KOPT-K1 (cell line): ENCODE data around the gene SEMA5A.

Experiments
- H3K27ac ChIP-seq: fragments of 200-600 bp; sonication (generic); 2 replicates; pipeline ENCODE4 v1.5.1; 2016; ENCODE audit warnings: antibody characterized with exemption, mild to moderate bottlenecking, low read depth, low read length; ENCODE audit not compliant: poor library complexity, severe bottlenecking
- H3K36me3 ChIP-seq: fragments of 200-600 bp; sonication (generic); 2 replicates; pipeline ENCODE4 v1.5.1; 2017; ENCODE audit warnings: antibody characterized with exemption, mild to moderate bottlenecking, low read length, moderate library complexity; ENCODE audit not compliant: insufficient read depth
- H3K9me3 ChIP-seq: fragments of 200-600 bp; sonication (generic); 2 replicates; pipeline ENCODE4 v1.5.1; 2017; ENCODE audit warnings: antibody characterized with exemption, low read length, mild to moderate bottlenecking; ENCODE audit not compliant: insufficient read depth, poor library complexity, severe bottlenecking

Gene SEMA5A

DNA sequence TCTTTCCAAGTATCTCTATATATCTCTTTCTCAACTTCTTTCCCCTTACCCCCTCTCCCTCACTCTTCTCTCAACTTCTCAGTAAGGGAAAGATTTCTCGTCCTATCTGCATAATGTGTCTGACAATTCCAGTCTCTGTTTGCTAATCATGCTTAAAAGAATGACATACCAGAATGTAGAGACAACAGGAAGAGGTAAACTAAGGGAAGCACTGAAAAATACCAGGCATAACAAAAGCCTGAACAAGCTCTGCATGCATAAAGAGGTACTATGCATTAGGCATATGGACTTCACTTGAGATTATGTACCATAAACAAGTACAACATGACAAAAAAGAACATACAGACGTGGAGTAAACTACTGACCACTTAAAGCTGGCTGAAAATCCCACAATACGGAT, 62.6 kb downstream of the SEMA5A start:
- no peaks in the 10 kb centered on the region for H3K36me3 ChIP-seq
- no peak overlapping the region for H3K27ac ChIP-seq
- H3K9me3 ChIP-seq = peaks cover 3% of the 10 kb centered on the region

DNA sequence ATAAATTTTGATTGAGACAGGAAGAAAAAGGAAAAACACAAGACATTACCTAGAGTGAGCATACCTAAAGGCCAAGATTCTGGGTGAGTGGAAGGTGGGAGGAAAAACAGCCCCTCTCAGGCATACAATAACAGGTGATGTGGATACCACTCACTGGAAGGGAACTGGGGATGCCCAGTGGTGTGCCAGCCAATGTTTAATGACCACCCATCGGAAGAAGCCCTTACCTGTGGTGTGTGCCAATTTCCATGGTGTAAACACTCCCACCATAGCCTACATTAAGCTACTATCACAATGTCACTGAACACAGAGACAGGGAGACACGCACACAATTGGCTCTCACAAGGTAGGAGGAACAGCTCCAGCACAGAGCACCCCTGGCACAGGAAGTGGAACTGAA, 63.5 kb downstream of the SEMA5A start:
- no peaks in the 10 kb centered on the region for H3K36me3 ChIP-seq

DNA sequence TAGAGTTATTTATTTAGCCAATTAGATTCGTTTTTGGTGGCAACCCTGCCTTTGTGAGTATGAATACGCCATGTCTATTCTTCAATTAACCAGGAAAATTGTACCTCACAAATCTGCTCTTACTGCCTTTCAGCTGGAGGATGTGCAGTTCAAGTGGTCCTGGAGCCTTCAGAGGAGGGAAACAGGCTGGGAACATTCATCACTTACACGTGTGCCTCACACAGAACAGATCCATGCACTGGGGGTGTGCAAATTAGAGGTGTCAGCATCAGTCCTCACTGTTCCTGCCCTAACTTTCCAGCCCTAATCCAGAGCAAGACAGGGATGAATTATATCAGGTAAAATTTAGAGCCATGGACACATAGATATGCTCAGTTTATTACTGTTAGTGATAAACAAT, 65.4 kb downstream of the SEMA5A start:
- Histone ChIP-seq H3K27ac (no peak overlapping the region), H3K36me3 (no peaks in the 10 kb centered on the region), H3K9me3 (peaks cover 7% of the 10 kb centered on the region)

More for the DNA sequence above, 63.5 kb downstream of the SEMA5A start:
- peaks cover 7% of the 10 kb centered on the region for H3K9me3 ChIP-seq
- no peak overlapping the region for H3K27ac ChIP-seq

DNA sequence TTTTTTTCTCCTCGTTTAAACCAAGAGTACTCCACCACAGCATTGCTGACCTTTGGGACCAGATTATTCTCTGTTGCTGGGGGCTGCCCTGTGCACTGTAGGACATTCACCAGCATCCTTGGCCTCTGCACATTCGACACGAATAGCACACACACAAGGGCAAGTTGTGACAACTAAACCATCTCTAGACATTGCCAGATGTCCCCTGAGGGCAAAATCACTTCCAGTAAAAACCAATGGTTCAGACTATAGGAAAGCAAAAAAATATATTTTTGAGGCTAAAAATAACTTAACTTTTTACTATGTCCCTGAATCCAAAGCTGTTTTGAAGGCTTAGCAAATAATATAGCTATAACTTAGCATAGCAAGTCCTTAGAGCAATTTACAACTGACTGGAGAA, 65.9 kb downstream of the SEMA5A start:
- Histone ChIP-seq H3K9me3 (peaks cover 7% of the 10 kb centered on the region), H3K27ac (no peak overlapping the region), H3K36me3 (no peaks in the 10 kb centered on the region)

DNA sequence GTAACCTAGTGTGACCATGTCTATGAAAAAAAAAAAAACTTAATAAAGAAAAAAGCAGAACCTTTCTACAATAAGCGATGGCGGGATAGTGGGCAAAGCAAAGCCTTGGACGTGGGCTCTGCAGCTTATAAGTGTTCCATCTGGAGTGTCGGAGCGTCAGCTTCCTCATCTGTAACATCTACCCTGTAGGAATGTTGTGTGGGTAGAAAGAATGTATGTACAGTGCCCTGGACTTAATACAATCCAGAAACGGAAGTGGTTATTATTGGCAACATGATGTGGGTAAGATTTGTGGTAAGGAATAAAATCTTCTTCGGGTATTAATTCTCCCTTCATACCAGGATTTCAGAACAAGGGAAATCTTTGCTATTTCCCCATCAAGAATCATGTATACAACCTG, 66.5 kb downstream of the SEMA5A start:
- peaks cover 7% of the 10 kb centered on the region for H3K9me3 ChIP-seq
- no peaks in the 10 kb centered on the region for H3K36me3 ChIP-seq
- no peak overlapping the region for H3K27ac ChIP-seq

DNA sequence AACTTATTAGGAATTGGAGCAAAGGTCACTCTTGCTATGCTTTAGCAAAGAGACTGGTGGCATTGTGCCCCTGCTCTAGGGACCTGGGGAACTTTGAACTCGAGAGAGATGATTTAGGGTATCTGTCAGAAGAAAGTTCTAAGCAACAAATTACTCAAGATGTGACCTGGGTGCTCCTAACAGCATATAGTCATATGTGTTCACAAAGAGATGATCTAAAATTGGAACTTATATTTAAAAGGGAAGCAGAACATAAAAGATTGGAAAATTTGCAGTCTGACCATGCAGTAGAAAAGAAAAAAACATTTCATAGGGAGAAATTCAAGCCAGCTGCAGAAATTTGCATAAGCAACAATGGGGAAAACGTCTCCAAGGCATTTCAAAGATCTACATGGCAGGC, 68.3 kb downstream of the SEMA5A start:
- Histone ChIP-seq H3K9me3 (peaks cover 7% of the 10 kb centered on the region), H3K27ac (no peak overlapping the region), H3K36me3 (no peaks in the 10 kb centered on the region)

DNA sequence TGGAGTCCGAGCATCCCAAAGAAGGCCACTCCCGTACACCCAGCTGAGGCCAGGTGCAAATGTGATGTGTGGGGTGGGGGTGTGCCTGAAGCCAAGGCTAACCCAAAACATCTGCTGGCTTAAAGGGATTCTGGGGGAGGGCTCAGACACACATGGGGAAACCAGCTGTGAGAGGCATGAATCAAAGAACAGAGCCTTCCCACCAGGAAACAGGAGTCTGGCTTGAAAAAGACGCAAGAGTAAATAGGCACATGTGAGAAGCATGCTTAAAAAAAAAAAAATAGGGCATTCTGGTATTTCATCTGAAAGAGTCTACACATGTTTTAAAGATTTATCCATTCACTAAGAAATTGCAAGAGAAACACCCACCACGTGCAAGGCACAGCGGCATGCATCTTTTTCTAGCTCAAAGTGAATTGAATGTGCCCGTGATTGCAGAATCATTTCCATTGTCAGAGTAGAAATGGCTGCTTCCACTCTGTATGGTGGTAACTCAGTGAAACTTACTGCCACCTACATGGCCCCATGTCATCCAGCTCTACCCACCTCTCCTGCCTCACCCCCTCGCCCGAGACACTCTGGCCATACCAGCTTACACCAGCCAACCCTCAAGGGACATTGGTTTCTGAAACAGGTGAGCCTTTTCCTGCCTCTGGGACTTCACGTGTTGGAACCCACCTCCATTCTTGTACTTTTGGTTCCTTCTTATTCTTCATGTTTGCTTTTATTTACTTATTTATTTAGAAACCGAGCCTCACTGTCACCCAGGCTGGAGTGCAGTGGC, 71.5 kb downstream of the SEMA5A start:
- Histone ChIP-seq H3K27ac (no peak overlapping the region), H3K36me3 (no peaks in the 10 kb centered on the region), H3K9me3 (peaks cover 7% of the 10 kb centered on the region)

DNA sequence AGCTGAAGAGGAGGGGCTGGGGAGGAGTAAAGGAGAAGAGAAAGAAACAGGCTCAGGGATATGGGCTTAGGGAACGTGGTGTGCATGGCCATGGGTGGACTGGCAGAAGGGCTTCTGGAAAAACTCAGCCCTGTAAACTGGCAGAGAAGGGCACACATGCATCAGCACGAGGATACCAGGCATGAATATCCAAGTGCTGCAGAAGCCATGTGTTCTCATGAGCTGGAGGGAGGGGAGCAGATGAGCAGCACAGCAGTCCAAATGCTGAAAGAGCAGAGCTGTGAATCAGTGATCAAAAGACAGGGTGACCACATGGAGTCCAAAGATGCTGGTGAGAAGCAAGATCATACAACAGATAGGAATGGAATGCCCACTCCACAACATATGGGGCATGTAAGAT, 72.3 kb downstream of the SEMA5A start:
- Histone ChIP-seq H3K36me3 (no peaks in the 10 kb centered on the region), H3K9me3 (peaks cover 7% of the 10 kb centered on the region), H3K27ac (no peak overlapping the region)

DNA sequence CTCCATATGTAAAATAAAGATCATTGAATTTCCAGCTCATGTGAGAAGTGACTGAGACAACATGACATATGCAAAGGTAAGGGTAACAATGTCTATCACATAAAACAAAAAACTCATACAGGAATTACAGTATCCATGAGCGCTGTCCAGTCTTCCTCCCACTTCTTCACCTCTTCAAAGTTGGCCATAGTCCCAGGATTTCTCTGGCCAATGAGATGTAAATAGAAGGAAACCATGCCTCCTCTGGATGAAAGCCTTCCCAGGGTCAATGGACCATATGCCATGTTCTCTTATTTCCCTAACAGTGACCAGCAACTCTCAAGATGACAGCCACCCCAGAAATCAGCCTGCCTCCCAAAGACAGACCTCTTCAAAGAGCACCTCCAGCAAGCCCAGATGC, 75.5 kb downstream of the SEMA5A start:
- H3K36me3 ChIP-seq = no peaks in the 10 kb centered on the region
- H3K9me3 ChIP-seq = no peaks in the 10 kb centered on the region

DNA sequence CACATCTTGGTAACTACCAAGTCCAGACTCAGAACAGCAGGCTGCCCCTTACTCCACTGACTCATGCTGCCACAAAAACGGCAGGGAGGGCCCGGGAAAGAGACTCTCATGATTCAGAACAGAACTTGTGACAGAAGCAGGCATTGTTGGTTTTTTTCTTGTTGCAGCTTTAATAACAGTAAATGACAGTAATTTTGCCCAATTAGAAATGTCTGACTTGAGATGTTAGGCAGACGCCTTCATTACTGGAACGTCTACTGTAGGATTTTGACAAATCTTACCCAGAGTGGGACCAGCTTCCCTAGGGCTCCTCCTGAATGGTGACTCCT, 77.9 kb downstream of the SEMA5A start:
- no peaks in the 10 kb centered on the region for H3K36me3 ChIP-seq
- no peaks in the 10 kb centered on the region for H3K9me3 ChIP-seq
- no peak overlapping the region for H3K27ac ChIP-seq

More for the DNA sequence above, 75.5 kb downstream of the SEMA5A start:
- no peak overlapping the region for H3K27ac ChIP-seq

DNA sequence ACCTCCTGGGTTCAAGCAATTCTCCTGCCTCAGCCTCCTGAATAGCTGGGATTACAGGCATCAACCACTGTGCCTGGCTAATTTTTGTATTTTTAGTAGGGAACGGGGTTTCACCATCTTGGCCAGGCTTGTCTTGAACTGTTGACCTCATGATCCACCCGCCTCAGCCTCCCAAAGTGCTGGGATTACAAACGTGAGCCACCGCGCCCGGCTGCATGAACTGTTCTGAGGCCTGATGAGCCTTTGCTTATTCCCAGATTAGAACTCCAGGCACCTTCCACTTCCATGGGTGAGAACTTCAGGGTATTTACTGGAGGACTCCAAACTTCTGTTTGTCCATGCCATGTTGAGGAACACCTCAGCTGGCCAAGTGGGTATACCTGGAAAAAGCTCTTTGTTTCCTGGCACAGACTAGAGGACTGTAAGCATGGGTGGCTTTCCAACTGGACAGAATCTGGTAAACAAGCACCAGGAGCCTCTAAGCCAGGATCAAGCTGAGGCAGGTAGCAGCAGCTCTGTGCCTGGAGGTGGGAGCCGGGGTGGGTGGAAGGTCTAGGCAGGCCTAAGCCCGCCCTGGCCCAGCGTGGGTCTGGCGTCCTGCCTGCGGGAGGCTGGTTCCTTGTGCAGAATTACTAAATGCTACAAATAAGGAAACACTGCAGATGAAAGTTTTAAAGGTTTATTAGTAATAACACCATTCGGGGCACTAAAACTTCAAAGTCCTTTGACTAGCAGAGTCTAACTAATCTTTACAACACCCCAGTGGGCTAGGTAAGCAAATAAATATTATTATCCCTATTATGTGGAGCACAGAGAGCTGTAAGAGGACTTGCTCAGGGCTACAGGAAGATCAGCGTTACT, 78.4 kb downstream of the SEMA5A start:
- Histone ChIP-seq H3K27ac (no peak overlapping the region), H3K36me3 (no peaks in the 10 kb centered on the region), H3K9me3 (no peaks in the 10 kb centered on the region)

DNA sequence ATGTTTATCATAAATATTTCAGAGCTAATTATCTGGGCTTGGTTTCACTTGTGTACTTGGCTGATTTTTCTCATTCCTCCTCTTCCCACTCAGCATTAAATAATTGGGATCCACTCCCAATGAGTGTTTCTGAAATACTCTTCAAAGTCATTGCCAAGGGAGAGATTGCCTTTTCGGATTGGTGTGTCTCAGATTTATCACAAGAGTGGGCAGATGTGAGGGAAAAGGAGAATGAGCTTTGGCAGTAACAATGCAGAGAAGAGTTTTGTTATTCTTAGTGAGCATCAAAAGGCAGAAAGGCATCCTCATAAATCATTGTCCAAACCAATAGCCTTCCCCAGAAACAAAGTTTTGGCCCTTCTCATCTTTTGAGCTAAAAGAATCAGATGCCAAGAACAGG, 79.2 kb downstream of the SEMA5A start:
- Histone ChIP-seq H3K27ac (no peak overlapping the region), H3K36me3 (no peaks in the 10 kb centered on the region), H3K9me3 (no peaks in the 10 kb centered on the region)

DNA sequence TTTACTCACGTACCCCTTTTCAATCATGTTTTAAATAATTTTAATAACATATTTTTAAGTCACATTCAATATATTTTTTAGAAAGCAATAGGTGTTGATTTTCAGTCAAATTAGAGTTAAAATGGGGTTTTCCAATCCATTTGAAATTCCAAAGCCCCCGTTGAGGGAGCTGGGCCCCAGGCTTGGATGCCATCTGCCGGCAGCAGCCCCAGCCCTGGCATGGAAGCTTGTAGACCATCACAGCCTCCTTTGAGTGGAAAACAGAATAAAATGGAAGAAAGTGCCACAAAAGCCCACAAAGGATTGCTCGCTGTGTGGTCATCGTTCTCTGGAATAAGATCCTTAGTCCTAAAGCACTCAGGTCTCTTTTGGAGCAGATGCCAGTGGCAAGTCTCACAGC, 81.4 kb downstream of the SEMA5A start:
- Histone ChIP-seq H3K27ac (no peak overlapping the region), H3K9me3 (no peaks in the 10 kb centered on the region), H3K36me3 (no peaks in the 10 kb centered on the region)

DNA sequence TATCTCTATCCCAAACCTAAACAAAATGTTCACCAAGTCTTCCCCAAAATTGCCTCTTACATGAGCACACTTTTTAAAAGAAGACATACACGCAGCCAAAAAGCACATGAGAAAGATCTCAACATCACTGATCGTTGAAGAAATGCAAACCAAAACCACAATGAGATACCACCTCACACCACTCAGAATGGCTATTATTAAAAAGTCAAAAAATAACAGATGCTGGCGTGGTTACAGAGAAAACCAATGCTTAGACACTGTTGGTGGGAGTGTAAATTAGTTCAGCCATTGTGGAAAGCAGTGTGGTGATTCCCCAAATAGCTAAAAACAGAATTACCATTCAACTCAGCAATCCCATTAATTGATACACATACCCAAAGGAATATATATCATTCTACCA, 83.8 kb downstream of the SEMA5A start:
- Histone ChIP-seq H3K36me3 (no peaks in the 10 kb centered on the region), H3K9me3 (no peaks in the 10 kb centered on the region), H3K27ac (no peak overlapping the region)

DNA sequence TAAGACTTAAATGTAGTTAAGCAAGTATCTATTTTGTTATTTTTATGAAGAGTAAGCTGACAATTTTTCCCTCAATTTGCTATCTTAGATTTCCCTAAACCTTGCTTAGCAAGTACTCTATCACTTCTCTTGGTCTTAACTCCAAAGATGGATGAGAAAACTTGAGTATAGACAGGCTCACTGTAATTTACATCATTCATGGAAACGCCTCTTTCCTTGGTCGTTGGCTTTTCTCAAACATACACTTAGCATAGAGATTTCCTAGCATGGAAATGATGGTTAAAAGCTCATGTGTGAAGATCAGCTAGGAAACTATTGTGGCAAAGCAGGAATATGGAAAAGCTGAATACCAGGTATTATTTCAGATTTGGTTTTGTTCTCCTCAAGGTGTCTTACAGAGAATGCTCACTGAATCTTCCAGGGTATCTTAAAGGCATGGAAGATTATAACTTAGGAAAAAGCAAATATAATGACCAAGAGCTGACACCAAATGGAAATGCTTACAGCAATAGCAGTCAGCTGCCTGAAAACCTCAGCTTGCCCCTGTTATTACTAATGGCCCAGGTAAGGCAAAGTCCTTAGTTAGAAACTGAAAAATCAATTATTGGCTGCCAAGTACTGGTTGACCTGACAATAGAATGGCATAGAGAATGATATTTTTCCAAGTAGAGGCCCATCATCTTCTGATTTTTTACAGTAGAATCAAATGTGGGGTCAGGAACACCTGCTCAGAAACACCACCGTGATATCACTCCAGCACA, 84.8 kb downstream of the SEMA5A start:
- H3K9me3 ChIP-seq = no peaks in the 10 kb centered on the region
- no peak overlapping the region for H3K27ac ChIP-seq
- H3K36me3 ChIP-seq = no peaks in the 10 kb centered on the region
